Gastroesophageal sphincter (tissue), 4 donors: Measurements from ENCODE around the gene MRPS21. TPM values are rescaled to one million over a fixed set of nuclear protein-coding genes. Genes with fewer than 3 reads are reported as not detected.

ENCODE experiments used
- ATAC-seq: fragments of 150-250 bp; one replicate; pipeline ENCODE4 v1.9.1; 2016; ENCODE audit warnings: mild to moderate bottlenecking, moderate library complexity
- H3K27ac ChIP-seq, 4 donors: fragments of 200-600 bp; sonication (generic) in 3 of 4; 1 replicate in 3 of 4; 2 replicates in 1 of 4; pipeline ENCODE4 v1.5.1; 2016 to 2019
- H3K27me3 ChIP-seq: fragments of 200-600 bp; sonication (generic); one replicate; pipeline ENCODE4 v1.5.1; 2019
- H3K36me3 ChIP-seq, 2 donors: fragments of 200-600 bp; sonication (generic); one replicate each; pipeline ENCODE4 v1.5.1; 2019; ENCODE audit warnings: control low read depth in 1 of 2
- H3K4me1 ChIP-seq, 3 donors: fragments of 200-600 bp; sonication (generic); 1 replicate in 2 of 3; 2 replicates in 1 of 3; pipeline ENCODE4 v1.5.1; 2016 to 2019; ENCODE audit warnings: control low read depth in 2 of 3
- H3K4me3 ChIP-seq, 2 donors: fragments of 200-600 bp; sonication (generic); one replicate each; pipeline ENCODE4 v1.5.1; 2019; ENCODE audit warnings: mild to moderate bottlenecking in 1 of 2, moderate library complexity in 1 of 2
- H3K9me3 ChIP-seq, 3 donors: fragments of 200-600 bp; sonication (generic); one replicate each; pipeline ENCODE4 v1.5.1; 2017 to 2019; ENCODE audit warnings: control low read depth in 2 of 3
- EP300 ChIP-seq: sonication (generic); formaldehyde crosslinking; IDR thresholded peaks from one replicate; pipeline ENCODE4 v1.6.1; 2017; ENCODE audit warnings: antibody characterized with exemption, mild to moderate bottlenecking
- POLR2A ChIP-seq, 2 donors: fragments of 450-650 bp; IDR thresholded peaks; one replicate each; pipeline ENCODE4 v1.6.1; 2017; ENCODE audit warnings: antibody characterized with exemption in 2 of 2, mild to moderate bottlenecking in 2 of 2, moderate library complexity in 1 of 2
- POLR2AphosphoS5 ChIP-seq: sonication (generic); formaldehyde crosslinking; IDR thresholded peaks from one replicate; pipeline ENCODE4 v1.6.1; 2017; ENCODE audit warnings: antibody characterized with exemption
- WGBS, 2 donors: methylation state at CpG; one replicate each; pipeline ENCODE4 v1.1.5; 2018; ENCODE audit warnings: low coverage in 1 of 2; 5-methylcytosine and 5-hydroxymethylcytosine counted together
- total RNA-seq, 4 donors: library from RNA; depleted of rRNA; stranded (reverse); fragments of >200 nt; gene quantifications; one replicate each; pipeline ENCODE4 v1.1.0, GENCODE V29; 2016
- TF ChIP-seq, protein P1 (sequence below), 4 experiments: fragments of 200-600 bp in 2 of 4; fragments of 450-650 bp in 2 of 4; sonication (generic) in 1 of 4; IDR thresholded peaks; one replicate each; pipeline ENCODE4 v1.5.1; 2017 to 2019; ENCODE audit warnings: antibody characterized with exemption in 4 of 4, mild to moderate bottlenecking in 2 of 4, moderate library complexity in 2 of 4

MRPS21 gene
- total RNA-seq, 4 donors from 2014 or later: 36.0 to 59.9 (median 43.4) TPM

- Histone ChIP-seq H3K9me3 (no peaks in the 10 kb centered on the region), H3K27me3 (no peaks in the 10 kb centered on the region), H3K4me3 (no peak overlapping the region), H3K27ac (no peak overlapping the region), H3K36me3 (peaks cover 0 to 99% of the 10 kb centered on the region in 2 donors), H3K4me1 (no peaks in the 10 kb centered on the region)
- no peak for ATAC-seq
- 90 to 96% methylated on average over 4 of the region's 4 CpGs for WGBS, 2 donors
- no peak for TF ChIP-seq POLR2A (IDR thresholded peaks at IDR 0.05)
- TF ChIP-seq POLR2AphosphoS5: no peak
- TF ChIP-seq EP300: no peak
- TF ChIP-seq, protein P1, sequence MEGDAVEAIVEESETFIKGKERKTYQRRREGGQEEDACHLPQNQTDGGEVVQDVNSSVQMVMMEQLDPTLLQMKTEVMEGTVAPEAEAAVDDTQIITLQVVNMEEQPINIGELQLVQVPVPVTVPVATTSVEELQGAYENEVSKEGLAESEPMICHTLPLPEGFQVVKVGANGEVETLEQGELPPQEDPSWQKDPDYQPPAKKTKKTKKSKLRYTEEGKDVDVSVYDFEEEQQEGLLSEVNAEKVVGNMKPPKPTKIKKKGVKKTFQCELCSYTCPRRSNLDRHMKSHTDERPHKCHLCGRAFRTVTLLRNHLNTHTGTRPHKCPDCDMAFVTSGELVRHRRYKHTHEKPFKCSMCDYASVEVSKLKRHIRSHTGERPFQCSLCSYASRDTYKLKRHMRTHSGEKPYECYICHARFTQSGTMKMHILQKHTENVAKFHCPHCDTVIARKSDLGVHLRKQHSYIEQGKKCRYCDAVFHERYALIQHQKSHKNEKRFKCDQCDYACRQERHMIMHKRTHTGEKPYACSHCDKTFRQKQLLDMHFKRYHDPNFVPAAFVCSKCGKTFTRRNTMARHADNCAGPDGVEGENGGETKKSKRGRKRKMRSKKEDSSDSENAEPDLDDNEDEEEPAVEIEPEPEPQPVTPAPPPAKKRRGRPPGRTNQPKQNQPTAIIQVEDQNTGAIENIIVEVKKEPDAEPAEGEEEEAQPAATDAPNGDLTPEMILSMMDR (IDR thresholded peaks at IDR 0.05): no peak
Observed at GRCh38 chr1:150352866-150353265, 59.2 kb downstream of the MRPS21 start.

Other genes starting within 250 kb of the MRPS21 start
- 10 to 100 TPM; 44.7 to 75.8 (median 50.4) TPM for gene VPS45, start 226.1 kb upstream of the MRPS21 start, total RNA-seq
- 100 to 1,000 TPM; 217 to 358 (median 228) TPM for gene PLEKHO1, start 143.9 kb upstream of the MRPS21 start, total RNA-seq
- gene ANP32E, start 57.7 kb upstream of the MRPS21 start, total RNA-seq: 10 to 100 TPM; 14.8 to 25.1 (median 21.6) TPM
- gene CA14, start 36.1 kb upstream of the MRPS21 start, total RNA-seq: 1 to 10 TPM in 1 of 4 donors, under 1 TPM in 3; 0.54 to 1.5 (median 0.78) TPM
- 10 to 100 TPM; 40.3 to 68.9 (median 49.5) TPM for gene APH1A, start 24.8 kb upstream of the MRPS21 start, total RNA-seq
- gene C1orf54, start 21.1 kb upstream of the MRPS21 start, total RNA-seq: 10 to 100 TPM in 3 of 4 donors, 1 to 10 TPM in 1; 5.2 to 37.7 (median 16.2) TPM
- gene CIART, start 11.3 kb upstream of the MRPS21 start, total RNA-seq: 10 to 100 TPM in 2 of 4 donors, 1 to 10 TPM in 2; 3.5 to 28.3 (median 14.2) TPM
- 10 to 100 TPM; 28.1 to 74.9 (median 40.3) TPM for gene PRPF3, start 27.7 kb downstream of the MRPS21 start, total RNA-seq
- 10 to 100 TPM; 17.0 to 31.3 (median 26.2) TPM for gene RPRD2, start 70.3 kb downstream of the MRPS21 start, total RNA-seq
- gene TARS2, start 193.6 kb downstream of the MRPS21 start, total RNA-seq: 10 to 100 TPM in 2 of 4 donors, 1 to 10 TPM in 2; 6.7 to 32.2 (median 10.6) TPM
- gene ECM1, start 214.2 kb downstream of the MRPS21 start, total RNA-seq: 10 to 100 TPM; 12.6 to 29.7 (median 19.4) TPM
- gene FALEC, start 221.9 kb downstream of the MRPS21 start, total RNA-seq: not detected